Trophoblast cell (in vitro differentiated cells and primary cell): ENCODE results near the gene KREMEN1.

Source experiments
- DNase-seq, 2 donors: peaks; one replicate each; pipeline ENCODE4 v3.0.0-alpha.2; 2016
- H2AFZ ChIP-seq: 2 replicates; pipeline ENCODE4 v1.6.1; 2013; ENCODE audit warnings: low read length, moderate library complexity, mild to moderate bottlenecking; ENCODE audit not compliant: insufficient read depth, poor library complexity
- H2AK5ac ChIP-seq: 2 replicates; pipeline ENCODE4 v1.6.1; 2013; ENCODE audit warnings: mild to moderate bottlenecking, low read length
- H2BK120ac ChIP-seq: 2 replicates; pipeline ENCODE4 v1.6.1; 2013; ENCODE audit warnings: low read length, mild to moderate bottlenecking, moderate library complexity; ENCODE audit not compliant: insufficient read depth, poor library complexity
- H2BK12ac ChIP-seq: 2 replicates; pipeline ENCODE4 v1.6.1; 2013; ENCODE audit warnings: mild to moderate bottlenecking, low read length, moderate library complexity
- H2BK5ac ChIP-seq: 2 replicates; pipeline ENCODE4 v1.6.1; 2013; ENCODE audit warnings: low read length, low read depth, moderate library complexity, mild to moderate bottlenecking; ENCODE audit not compliant: poor library complexity
- H3K14ac ChIP-seq: 2 replicates; pipeline ENCODE4 v1.6.1; 2013; ENCODE audit warnings: mild to moderate bottlenecking, low read length
- H3K18ac ChIP-seq: 2 replicates; pipeline ENCODE4 v1.6.1; 2013; ENCODE audit warnings: mild to moderate bottlenecking, low read length
- H3K23ac ChIP-seq: 2 replicates; pipeline ENCODE4 v1.6.1; 2013; ENCODE audit warnings: low read length
- H3K27ac ChIP-seq: 2 replicates; pipeline ENCODE4 v1.5.1; 2013; ENCODE audit warnings: low read depth, mild to moderate bottlenecking, inconsistent platforms, low read length, moderate library complexity
- H3K27me3 ChIP-seq: 2 replicates; pipeline ENCODE4 v1.6.1; 2013; ENCODE audit warnings: inconsistent platforms, mild to moderate bottlenecking, low read length, moderate library complexity; ENCODE audit not compliant: insufficient read depth
- H3K36me3 ChIP-seq, 2 experiments: 1 replicate in 1 of 2; 2 replicates in 1 of 2; pipeline ENCODE4 v1.6.1; 2013; ENCODE audit warnings: low read length in 2 of 2, mild to moderate bottlenecking in 2 of 2, moderate library complexity in 1 of 2; ENCODE audit not compliant: insufficient read depth in 2 of 2, control insufficient read depth in 1 of 2
- H3K4ac ChIP-seq: 2 replicates; pipeline ENCODE4 v1.6.1; 2013; ENCODE audit warnings: low read depth, mild to moderate bottlenecking, low read length, moderate library complexity
- H3K4me1 ChIP-seq, 2 experiments: 1 replicate in 1 of 2; 2 replicates in 1 of 2; pipeline ENCODE4 v1.6.1; 2013; ENCODE audit warnings: low read length in 2 of 2, mild to moderate bottlenecking in 2 of 2, moderate library complexity in 1 of 2; ENCODE audit not compliant: insufficient read depth in 2 of 2, control insufficient read depth in 1 of 2
- H3K4me2 ChIP-seq: 2 replicates; pipeline ENCODE4 v1.6.1; 2013; ENCODE audit warnings: inconsistent platforms, mild to moderate bottlenecking, low read length, moderate library complexity
- H3K4me3 ChIP-seq: 2 replicates; pipeline ENCODE4 v1.5.1; 2013; ENCODE audit warnings: mild to moderate bottlenecking, low read depth, low read length, inconsistent platforms
- H3K79me1 ChIP-seq: one replicate; pipeline ENCODE4 v1.6.1; 2013; ENCODE audit warnings: low read length
- H3K79me2 ChIP-seq: 2 replicates; pipeline ENCODE4 v1.6.1; 2013; ENCODE audit warnings: low read length, mild to moderate bottlenecking; ENCODE audit not compliant: control insufficient read depth, insufficient read depth, poor library complexity
- H3K9ac ChIP-seq: 2 replicates; pipeline ENCODE4 v1.6.1; 2013; ENCODE audit warnings: mild to moderate bottlenecking, low read length
- H3K9me3 ChIP-seq: 2 replicates; pipeline ENCODE4 v1.6.1; 2013; ENCODE audit warnings: low read depth, mild to moderate bottlenecking, control low read depth, inconsistent platforms, low read length; ENCODE audit not compliant: insufficient read depth
- H4K12ac ChIP-seq: 2 replicates; pipeline ENCODE4 v1.6.1; 2013; ENCODE audit warnings: low read depth, mild to moderate bottlenecking, low read length, moderate library complexity
- H4K8ac ChIP-seq: 2 replicates; pipeline ENCODE4 v1.6.1; 2013; ENCODE audit warnings: low read depth, mild to moderate bottlenecking, low read length, moderate library complexity
- H4K91ac ChIP-seq: one replicate; pipeline ENCODE4 v1.6.1; 2013; ENCODE audit warnings: low read depth, mild to moderate bottlenecking, low read length, moderate library complexity
- WGBS: extraction: QIAGEN DNeasy Blood & Tissue Kit; methylation state at CpG from one replicate; pipeline ENCODE4 v1.1.7; 2013; ENCODE audit warnings: missing lambda C conversion rate; ENCODE audit not compliant: insufficient read length, insufficient coverage; ENCODE audit errors: extremely low coverage; 5-methylcytosine and 5-hydroxymethylcytosine counted together

Gene KREMEN1

GRCh38 chr22:29060251-29060869 lies 12.5 kb upstream of the KREMEN1 start:
- H3K4me1 ChIP-seq = no peaks in the 10 kb centered on the region
- no peak overlapping the region for H3K18ac ChIP-seq
- H2AK5ac ChIP-seq = no peak overlapping the region
- no peak overlapping the region for H3K4ac ChIP-seq
- peaks cover 4% of the 10 kb centered on the region for H3K9me3 ChIP-seq
- no peak overlapping the region for H2BK12ac ChIP-seq
- H3K36me3 ChIP-seq = no peaks in the 10 kb centered on the region
- no peak overlapping the region for H2BK5ac ChIP-seq
- H2AFZ ChIP-seq = no peak overlapping the region
- no peak overlapping the region for H3K27ac ChIP-seq
- H3K4me2 ChIP-seq = no peak overlapping the region
- no peaks in the 10 kb centered on the region for H3K27me3 ChIP-seq
- H3K9ac ChIP-seq = no peak overlapping the region
- no peak overlapping the region for H2BK120ac ChIP-seq
- no peak overlapping the region for H3K14ac ChIP-seq
- no peak overlapping the region for H4K12ac ChIP-seq
- no CpG with 5 or more reads among the region's 12 CpGs for WGBS
- H4K8ac ChIP-seq = no peak overlapping the region
- H4K91ac ChIP-seq = no peak overlapping the region
- H3K79me2 ChIP-seq = no peaks in the 10 kb centered on the region
- no peak for DNase-seq
- H3K4me3 ChIP-seq = no peak overlapping the region
- peaks cover 3% of the 10 kb centered on the region for H3K79me1 ChIP-seq
- H3K23ac ChIP-seq = no peak overlapping the region

GRCh38 chr22:29060931-29061330 lies 11.9 kb upstream of the KREMEN1 start:
- Histone ChIP-seq H3K9me3 (peaks cover 4% of the 10 kb centered on the region), H3K4ac (no peak overlapping the region), H3K4me1 (no peaks in the 10 kb centered on the region), H3K9ac (no peak overlapping the region), H3K27me3 (no peaks in the 10 kb centered on the region), H4K91ac (peak overlapping the region; percentile 43), H3K18ac (no peak overlapping the region), H2BK120ac (peak overlapping the region; percentile 7), H2AK5ac (no peak overlapping the region), H2AFZ (no peak overlapping the region), H3K23ac (no peak overlapping the region), H3K14ac (no peak overlapping the region), H3K36me3 (no peaks in the 10 kb centered on the region), H3K79me2 (no peaks in the 10 kb centered on the region), H4K8ac (no peak overlapping the region), H3K4me2 (no peak overlapping the region), H3K27ac (no peak overlapping the region), H3K4me3 (no peak overlapping the region), H4K12ac (no peak overlapping the region), H2BK12ac (no peak overlapping the region), H3K79me1 (peaks cover 3% of the 10 kb centered on the region), H2BK5ac (no peak overlapping the region)
- no peak for DNase-seq
- WGBS = no CpG with 5 or more reads among the region's 7 CpGs

GRCh38 chr22:29061773-29062172 lies 11.1 kb upstream of the KREMEN1 start, which contains the start of gene C22orf31:
Gene C22orf31, minus strand, starts transcription at chr22:29061831. Its CDS starts 39 bp downstream, at chr22:29061792.
- Histone ChIP-seq H2AFZ (no peak within 1 kb of the TSS), H4K8ac (no peak within 1 kb of the TSS), H3K27ac (no peak within 1 kb of the TSS), H3K4me2 (no peak within 1 kb of the TSS), H3K23ac (no peak within 1 kb of the TSS), H3K4ac (no peak within 1 kb of the TSS), H4K12ac (no peak within 1 kb of the TSS), H2AK5ac (no peak within 1 kb of the TSS), H3K9ac (no peak within 1 kb of the TSS), H3K27me3 (no peaks in the 10 kb centered on the region), H4K91ac (peak within 1 kb of the TSS; percentile 43), H3K79me2 (no peaks in the 10 kb centered on the region), H3K79me1 (peaks cover 3% of the 10 kb centered on the region), H3K9me3 (peaks cover 4% of the 10 kb centered on the region), H3K14ac (peak within 1 kb of the TSS; percentile 53), H3K18ac (no peak within 1 kb of the TSS), H3K4me1 (no peaks in the 10 kb centered on the region), H3K36me3 (no peaks in the 10 kb centered on the region), H2BK120ac (peak within 1 kb of the TSS; percentile 41), H2BK12ac (no peak within 1 kb of the TSS), H3K4me3 (no peak within 1 kb of the TSS), H2BK5ac (no peak within 1 kb of the TSS)
- peak; percentile 55 to 85 for DNase-seq
- WGBS = no CpG with 5 or more reads among the region's 2 CpGs

- H3K27me3 ChIP-seq = no peaks in the 10 kb centered on the region
- H3K4me2 ChIP-seq = no peak overlapping the region
- no peak overlapping the region for H2BK5ac ChIP-seq
- no peak overlapping the region for H3K4me3 ChIP-seq
- H3K36me3 ChIP-seq = no peaks in the 10 kb centered on the region
- H3K4me1 ChIP-seq = no peaks in the 10 kb centered on the region
- DNase-seq = no peak
- H3K9me3 ChIP-seq = peaks cover 4% of the 10 kb centered on the region
- no peak overlapping the region for H4K8ac ChIP-seq
- no peak overlapping the region for H2BK12ac ChIP-seq
- peaks cover 3% of the 10 kb centered on the region for H3K79me1 ChIP-seq
- WGBS = no CpG with 5 or more reads among the region's 8 CpGs
- H3K27ac ChIP-seq = no peak overlapping the region
- no peaks in the 10 kb centered on the region for H3K79me2 ChIP-seq
- no peak overlapping the region for H2AK5ac ChIP-seq
- H2BK120ac ChIP-seq = peak overlapping the region; percentile 41
- no peak overlapping the region for H2AFZ ChIP-seq
- no peak overlapping the region for H3K18ac ChIP-seq
- H3K14ac ChIP-seq = peak overlapping the region; percentile 53
- no peak overlapping the region for H3K23ac ChIP-seq
- H3K4ac ChIP-seq = no peak overlapping the region
- no peak overlapping the region for H4K91ac ChIP-seq
- no peak overlapping the region for H3K9ac ChIP-seq
- H4K12ac ChIP-seq = no peak overlapping the region
These were observed 10.5 kb upstream of the KREMEN1 start for GRCh38 chr22:29062286-29062821.
